ENCODE measurements around the gene KAT8.

- TF ChIP-seq, protein P1, sequence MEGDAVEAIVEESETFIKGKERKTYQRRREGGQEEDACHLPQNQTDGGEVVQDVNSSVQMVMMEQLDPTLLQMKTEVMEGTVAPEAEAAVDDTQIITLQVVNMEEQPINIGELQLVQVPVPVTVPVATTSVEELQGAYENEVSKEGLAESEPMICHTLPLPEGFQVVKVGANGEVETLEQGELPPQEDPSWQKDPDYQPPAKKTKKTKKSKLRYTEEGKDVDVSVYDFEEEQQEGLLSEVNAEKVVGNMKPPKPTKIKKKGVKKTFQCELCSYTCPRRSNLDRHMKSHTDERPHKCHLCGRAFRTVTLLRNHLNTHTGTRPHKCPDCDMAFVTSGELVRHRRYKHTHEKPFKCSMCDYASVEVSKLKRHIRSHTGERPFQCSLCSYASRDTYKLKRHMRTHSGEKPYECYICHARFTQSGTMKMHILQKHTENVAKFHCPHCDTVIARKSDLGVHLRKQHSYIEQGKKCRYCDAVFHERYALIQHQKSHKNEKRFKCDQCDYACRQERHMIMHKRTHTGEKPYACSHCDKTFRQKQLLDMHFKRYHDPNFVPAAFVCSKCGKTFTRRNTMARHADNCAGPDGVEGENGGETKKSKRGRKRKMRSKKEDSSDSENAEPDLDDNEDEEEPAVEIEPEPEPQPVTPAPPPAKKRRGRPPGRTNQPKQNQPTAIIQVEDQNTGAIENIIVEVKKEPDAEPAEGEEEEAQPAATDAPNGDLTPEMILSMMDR (IDR thresholded peaks at IDR 0.05): no peak
- no peak for TF ChIP-seq POLR2A (IDR thresholded peaks at IDR 0.05)
Observed at GRCh38 chr16:31157136-31157535, 39.7 kb downstream of the KAT8 start.
